CD8-positive, alpha-beta memory T cell (primary cell): ENCODE measurements around the gene NDFIP1. TPM values are rescaled to one million over a fixed set of nuclear protein-coding genes. Genes with fewer than 3 reads are reported as not detected.

ENCODE experiments used
- CTCF ChIA-PET: fragments of 350-600 bp; sonication (Branson Sonifier 250); formaldehyde crosslinking; loops from one replicate; lab custom pipeline; 2021; ENCODE audit warnings: antibody characterized with exemption; lab: Charles Lee
- POLR2A ChIA-PET: fragments of 350-600 bp; sonication (Branson Sonifier 250); formaldehyde crosslinking; loops from one replicate; lab custom pipeline; 2021; ENCODE audit warnings: antibody characterized with exemption; lab: Charles Lee
- DNase-seq, 5 donors: peaks; one replicate each; pipeline versions ENCODE4 v3.0.0 to v3.0.0-alpha.2; 2020 to 2022; ENCODE audit warnings: mixed read lengths in 1 of 5
- H3K27ac ChIP-seq: one replicate; pipeline ENCODE4 v1.7.0; 2013; ENCODE audit warnings: low read depth, mild to moderate bottlenecking, low read length, moderate library complexity
- H3K27me3 ChIP-seq: 2 replicates; pipeline ENCODE4 v1.7.0; 2013; ENCODE audit warnings: low read length, mild to moderate bottlenecking; ENCODE audit not compliant: insufficient read depth, poor library complexity, severe bottlenecking
- H3K36me3 ChIP-seq: 2 replicates; pipeline ENCODE4 v1.7.0; 2013; ENCODE audit warnings: mild to moderate bottlenecking, low read length, moderate library complexity; ENCODE audit not compliant: insufficient read depth
- H3K4me1 ChIP-seq: 2 replicates; pipeline ENCODE4 v1.7.0; 2013; ENCODE audit warnings: mild to moderate bottlenecking, low read length, moderate library complexity; ENCODE audit not compliant: insufficient read depth
- H3K4me3 ChIP-seq: 2 replicates; pipeline ENCODE4 v1.7.0; 2013; ENCODE audit warnings: mild to moderate bottlenecking, low read length
- H3K9me3 ChIP-seq: 2 replicates; pipeline ENCODE4 v1.7.0; 2013; ENCODE audit warnings: mild to moderate bottlenecking, low read length
- H3K27ac Mint-ChIP-seq, 8 donors: one replicate each; pipeline ENCODE4 v1.8.0; 2020 to 2021; ENCODE audit warnings: mixed read lengths in 8 of 8, mild to moderate bottlenecking in 6 of 8, inconsistent platforms in 3 of 8, moderate library complexity in 3 of 8
- H3K27me3 Mint-ChIP-seq, 2 donors: one replicate each; pipeline ENCODE4 v1.8.0; 2020 to 2021; ENCODE audit warnings: mixed read lengths in 2 of 2, mild to moderate bottlenecking in 1 of 2, moderate library complexity in 1 of 2
- H3K36me3 Mint-ChIP-seq, 3 donors: one replicate each; pipeline ENCODE4 v1.8.0; 2020 to 2021; ENCODE audit warnings: mixed read lengths in 3 of 3, inconsistent platforms in 1 of 3, mild to moderate bottlenecking in 1 of 3
- H3K4me1 Mint-ChIP-seq, 3 donors: one replicate each; pipeline ENCODE4 v1.8.0; 2020 to 2021; ENCODE audit warnings: mixed read lengths in 3 of 3, inconsistent platforms in 1 of 3, mild to moderate bottlenecking in 1 of 3
- H3K4me3 Mint-ChIP-seq, 7 donors: one replicate each; pipeline ENCODE4 v1.8.0; 2020 to 2021; ENCODE audit warnings: mixed read lengths in 7 of 7, mild to moderate bottlenecking in 6 of 7, moderate library complexity in 4 of 7, inconsistent platforms in 2 of 7
- H3K9me3 Mint-ChIP-seq, 5 donors: one replicate each; pipeline ENCODE4 v1.8.0; 2020 to 2022; ENCODE audit warnings: mixed read lengths in 5 of 5, mild to moderate bottlenecking in 3 of 5, moderate library complexity in 2 of 5, inconsistent platforms in 1 of 5
- polyA plus RNA-seq: library from polyadenylated mRNA; unstranded; fragments of 300-500 nt; fragmentation: Illumina TruSeq; gene quantifications from one replicate; pipeline ENCODE4 v1.2.3, GENCODE V29; 2021
- total RNA-seq, 2 experiments: library from RNA; stranded (reverse); gene quantifications; one replicate each; pipeline ENCODE4 v1.2.3, GENCODE V29; 2021

The NDFIP1 gene
- total and polyA plus RNA-seq, 3 experiments from 2014 or later = 58.3 to 84.4 (median 81.3) TPM

- Mint-ChIP-seq H3K4me1 (peaks cover 0 to 3% (median 0%) of the 10 kb centered on the region in 3 donors), H3K4me3 (no peak overlapping the region), H3K36me3 (no peaks in the 10 kb centered on the region), H3K27ac (no peak overlapping the region), H3K27me3 (no peaks in the 10 kb centered on the region), H3K9me3 (no peaks in the 10 kb centered on the region)
- no peaks in the 10 kb centered on the region for H3K4me1 ChIP-seq
- no peaks in the 10 kb centered on the region for H3K27me3 ChIP-seq
- CTCF ChIA-PET = no interaction called here
- POLR2A ChIA-PET = no interaction called here
- H3K36me3 ChIP-seq = no peaks in the 10 kb centered on the region
- no peak for DNase-seq
- no peak overlapping the region for H3K27ac ChIP-seq
- no peak overlapping the region for H3K4me3 ChIP-seq
- H3K9me3 ChIP-seq = no peaks in the 10 kb centered on the region
These were observed 36.1 kb upstream of the NDFIP1 start for GRCh38 chr5:142072488-142072887.

GRCh38 chr5:142073362-142073988 lies 35.1 kb upstream of the NDFIP1 start:
- no peak for DNase-seq

GRCh38 chr5:142074006-142074405 lies 34.6 kb upstream of the NDFIP1 start:
- H3K9me3 ChIP-seq = no peaks in the 10 kb centered on the region
- CTCF ChIA-PET = no interaction called here
- no peak overlapping the region for H3K27ac Mint-ChIP-seq

More at GRCh38 chr5:142073362-142073988, 35.1 kb upstream of the NDFIP1 start:
- Mint-ChIP-seq H3K4me1 (peaks cover 0 to 3% (median 0%) of the 10 kb centered on the region in 3 donors), H3K27ac (no peak overlapping the region), H3K4me3 (no peak overlapping the region), H3K9me3 (no peaks in the 10 kb centered on the region), H3K36me3 (no peaks in the 10 kb centered on the region), H3K27me3 (no peaks in the 10 kb centered on the region)
- ChIA-PET POLR2A (no interaction called here), CTCF (interaction anchor here (0.9 kb wide), 1 partner anchor 9 kb away, joined by 3 read pairs; no protein-coding TSS in a partner anchor)
- Histone ChIP-seq H3K9me3 (no peaks in the 10 kb centered on the region), H3K36me3 (no peaks in the 10 kb centered on the region), H3K27me3 (no peaks in the 10 kb centered on the region), H3K4me3 (no peak overlapping the region), H3K4me1 (no peaks in the 10 kb centered on the region), H3K27ac (no peak overlapping the region)

GRCh38 chr5:142078221-142078620 lies 30.4 kb upstream of the NDFIP1 start:
- H3K4me3 ChIP-seq = no peak overlapping the region
- Mint-ChIP-seq H3K4me1 (peaks cover 1 to 6% (median 3%) of the 10 kb centered on the region in 3 donors), H3K27me3 (no peaks in the 10 kb centered on the region), H3K4me3 (no peak overlapping the region), H3K9me3 (no peaks in the 10 kb centered on the region), H3K27ac (no peak overlapping the region), H3K36me3 (no peaks in the 10 kb centered on the region)
- POLR2A ChIA-PET = no interaction called here
- no peaks in the 10 kb centered on the region for H3K4me1 ChIP-seq
- CTCF ChIA-PET = no interaction called here
- H3K9me3 ChIP-seq = no peaks in the 10 kb centered on the region
- no peaks in the 10 kb centered on the region for H3K27me3 ChIP-seq
- no peak for DNase-seq
- H3K27ac ChIP-seq = no peak overlapping the region
- no peaks in the 10 kb centered on the region for H3K36me3 ChIP-seq

More at GRCh38 chr5:142074006-142074405, 34.6 kb upstream of the NDFIP1 start:
- no peaks in the 10 kb centered on the region for H3K4me1 ChIP-seq
- no peak overlapping the region for H3K4me3 Mint-ChIP-seq
- H3K27me3 ChIP-seq = no peaks in the 10 kb centered on the region
- H3K4me3 ChIP-seq = no peak overlapping the region
- H3K27me3 Mint-ChIP-seq = no peaks in the 10 kb centered on the region
- POLR2A ChIA-PET = no interaction called here
- peaks cover 0 to 3% (median 0%) of the 10 kb centered on the region in 3 donors for H3K4me1 Mint-ChIP-seq
- H3K27ac ChIP-seq = no peak overlapping the region
- H3K36me3 Mint-ChIP-seq = no peaks in the 10 kb centered on the region
- no peak for DNase-seq
- H3K9me3 Mint-ChIP-seq = no peaks in the 10 kb centered on the region
- no peaks in the 10 kb centered on the region for H3K36me3 ChIP-seq

GRCh38 chr5:142078706-142079105 lies 29.9 kb upstream of the NDFIP1 start:
- H3K36me3 Mint-ChIP-seq = no peaks in the 10 kb centered on the region
- CTCF ChIA-PET = interaction anchor here (0.9 kb wide), 1 partner anchor 110 kb away, joined by 3 read pairs; the partner anchor contains the start of gene RNF14
- no peak overlapping the region for H3K4me3 ChIP-seq

GRCh38 chr5:142079306-142079721 lies 29.3 kb upstream of the NDFIP1 start:
- no peaks in the 10 kb centered on the region for H3K36me3 ChIP-seq
- POLR2A ChIA-PET = interaction anchor here (0.5 kb wide), 1 partner anchor 59 kb away, joined by 5 read pairs; no protein-coding TSS in a partner anchor
- DNase-seq = no peak
- no peaks in the 10 kb centered on the region for H3K27me3 ChIP-seq
- Mint-ChIP-seq H3K27me3 (no peaks in the 10 kb centered on the region), H3K4me3 (no peak overlapping the region), H3K4me1 (peaks cover 1 to 6% (median 3%) of the 10 kb centered on the region in 3 donors), H3K9me3 (no peaks in the 10 kb centered on the region), H3K27ac (no peak overlapping the region), H3K36me3 (no peaks in the 10 kb centered on the region)
- H3K9me3 ChIP-seq = no peaks in the 10 kb centered on the region
- H3K4me1 ChIP-seq = no peaks in the 10 kb centered on the region
- H3K27ac ChIP-seq = no peak overlapping the region
- H3K4me3 ChIP-seq = no peak overlapping the region
- CTCF ChIA-PET = interaction anchor here (0.9 kb wide), 1 partner anchor 110 kb away, joined by 3 read pairs; the partner anchor contains the start of gene RNF14

More at GRCh38 chr5:142078706-142079105, 29.9 kb upstream of the NDFIP1 start:
- Mint-ChIP-seq H3K4me1 (peaks cover 1 to 6% (median 3%) of the 10 kb centered on the region in 3 donors), H3K9me3 (no peaks in the 10 kb centered on the region), H3K4me3 (no peak overlapping the region), H3K27ac (peak overlapping the region in 1 of 8 donors; percentile 6), H3K27me3 (no peaks in the 10 kb centered on the region)
- no peaks in the 10 kb centered on the region for H3K36me3 ChIP-seq
- POLR2A ChIA-PET = interaction anchor here (0.5 kb wide), 1 partner anchor 59 kb away, joined by 5 read pairs; no protein-coding TSS in a partner anchor
- H3K27me3 ChIP-seq = no peaks in the 10 kb centered on the region
- H3K9me3 ChIP-seq = no peaks in the 10 kb centered on the region
- H3K4me1 ChIP-seq = no peaks in the 10 kb centered on the region
- DNase-seq = no peak
- H3K27ac ChIP-seq = no peak overlapping the region

- no peaks in the 10 kb centered on the region for H3K27me3 Mint-ChIP-seq
- Histone ChIP-seq H3K27ac (no peak overlapping the region), H3K9me3 (no peaks in the 10 kb centered on the region), H3K36me3 (no peaks in the 10 kb centered on the region), H3K4me1 (no peaks in the 10 kb centered on the region), H3K4me3 (no peak overlapping the region), H3K27me3 (no peaks in the 10 kb centered on the region)
- no peak overlapping the region for H3K27ac Mint-ChIP-seq
- peaks cover 0 to 6% (median 3%) of the 10 kb centered on the region in 3 donors for H3K4me1 Mint-ChIP-seq
- ChIA-PET CTCF (no interaction called here), POLR2A (no interaction called here)
- no peak for DNase-seq
- H3K9me3 Mint-ChIP-seq = no peaks in the 10 kb centered on the region
- no peaks in the 10 kb centered on the region for H3K36me3 Mint-ChIP-seq
- H3K4me3 Mint-ChIP-seq = no peak overlapping the region
These were observed 28.3 kb upstream of the NDFIP1 start for GRCh38 chr5:142080248-142080647.

- Histone ChIP-seq H3K36me3 (no peaks in the 10 kb centered on the region), H3K27ac (no peak overlapping the region), H3K4me3 (no peak overlapping the region), H3K4me1 (no peaks in the 10 kb centered on the region), H3K27me3 (no peaks in the 10 kb centered on the region), H3K9me3 (no peaks in the 10 kb centered on the region)
- Mint-ChIP-seq H3K27me3 (no peaks in the 10 kb centered on the region), H3K4me3 (no peak overlapping the region), H3K27ac (peak overlapping the region in 1 of 8 donors; percentile 61), H3K36me3 (no peaks in the 10 kb centered on the region), H3K9me3 (no peaks in the 10 kb centered on the region), H3K4me1 (peaks cover 0 to 6% (median 3%) of the 10 kb centered on the region in 3 donors)
- no peak for DNase-seq
- CTCF ChIA-PET = no interaction called here
- POLR2A ChIA-PET = no interaction called here
These were observed 26.3 kb upstream of the NDFIP1 start for GRCh38 chr5:142082182-142082781.
